ENCODE measurements around the gene MS4A5.

The MS4A5 gene, protein sequence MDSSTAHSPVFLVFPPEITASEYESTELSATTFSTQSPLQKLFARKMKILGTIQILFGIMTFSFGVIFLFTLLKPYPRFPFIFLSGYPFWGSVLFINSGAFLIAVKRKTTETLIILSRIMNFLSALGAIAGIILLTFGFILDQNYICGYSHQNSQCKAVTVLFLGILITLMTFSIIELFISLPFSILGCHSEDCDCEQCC

DNA sequence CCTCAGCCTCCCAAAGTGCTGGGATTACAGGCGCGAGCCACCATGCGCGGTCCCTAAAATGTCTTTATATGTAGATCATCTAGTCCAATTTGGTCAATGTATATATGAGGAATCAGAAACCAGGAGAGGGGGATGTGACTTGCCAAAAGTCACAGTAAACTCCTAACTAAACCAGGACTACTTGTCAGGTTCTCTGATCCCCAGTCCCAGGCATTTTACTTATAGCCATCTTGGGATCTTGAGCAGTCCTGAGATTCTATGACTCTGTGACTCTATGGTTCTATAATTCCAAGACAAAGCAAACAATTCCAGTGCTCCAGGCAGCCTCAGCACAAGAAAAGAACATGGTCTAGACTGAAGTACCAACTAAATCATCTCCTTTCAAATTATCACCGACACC lies at the start of gene MS4A5:
MS4A5 (plus strand) TSS at position 301 of the 400 bp plus-strand sequence. CDS start 103 bp downstream, outside the sequence.
- TF ChIP-seq, protein P1, sequence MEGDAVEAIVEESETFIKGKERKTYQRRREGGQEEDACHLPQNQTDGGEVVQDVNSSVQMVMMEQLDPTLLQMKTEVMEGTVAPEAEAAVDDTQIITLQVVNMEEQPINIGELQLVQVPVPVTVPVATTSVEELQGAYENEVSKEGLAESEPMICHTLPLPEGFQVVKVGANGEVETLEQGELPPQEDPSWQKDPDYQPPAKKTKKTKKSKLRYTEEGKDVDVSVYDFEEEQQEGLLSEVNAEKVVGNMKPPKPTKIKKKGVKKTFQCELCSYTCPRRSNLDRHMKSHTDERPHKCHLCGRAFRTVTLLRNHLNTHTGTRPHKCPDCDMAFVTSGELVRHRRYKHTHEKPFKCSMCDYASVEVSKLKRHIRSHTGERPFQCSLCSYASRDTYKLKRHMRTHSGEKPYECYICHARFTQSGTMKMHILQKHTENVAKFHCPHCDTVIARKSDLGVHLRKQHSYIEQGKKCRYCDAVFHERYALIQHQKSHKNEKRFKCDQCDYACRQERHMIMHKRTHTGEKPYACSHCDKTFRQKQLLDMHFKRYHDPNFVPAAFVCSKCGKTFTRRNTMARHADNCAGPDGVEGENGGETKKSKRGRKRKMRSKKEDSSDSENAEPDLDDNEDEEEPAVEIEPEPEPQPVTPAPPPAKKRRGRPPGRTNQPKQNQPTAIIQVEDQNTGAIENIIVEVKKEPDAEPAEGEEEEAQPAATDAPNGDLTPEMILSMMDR (conservative IDR thresholded peaks at IDR 0.05; ENCODE audit: low read depth) = no peak
- ChIA-PET CTCF (no interaction called here), POLR2A (ENCODE audit: low non-redundant PET) (no interaction called here)
- no peak within 1 kb of the TSS for H3K27ac ChIP-seq
- no peak for DNase-seq (ENCODE audit: low spot score)

DNA sequence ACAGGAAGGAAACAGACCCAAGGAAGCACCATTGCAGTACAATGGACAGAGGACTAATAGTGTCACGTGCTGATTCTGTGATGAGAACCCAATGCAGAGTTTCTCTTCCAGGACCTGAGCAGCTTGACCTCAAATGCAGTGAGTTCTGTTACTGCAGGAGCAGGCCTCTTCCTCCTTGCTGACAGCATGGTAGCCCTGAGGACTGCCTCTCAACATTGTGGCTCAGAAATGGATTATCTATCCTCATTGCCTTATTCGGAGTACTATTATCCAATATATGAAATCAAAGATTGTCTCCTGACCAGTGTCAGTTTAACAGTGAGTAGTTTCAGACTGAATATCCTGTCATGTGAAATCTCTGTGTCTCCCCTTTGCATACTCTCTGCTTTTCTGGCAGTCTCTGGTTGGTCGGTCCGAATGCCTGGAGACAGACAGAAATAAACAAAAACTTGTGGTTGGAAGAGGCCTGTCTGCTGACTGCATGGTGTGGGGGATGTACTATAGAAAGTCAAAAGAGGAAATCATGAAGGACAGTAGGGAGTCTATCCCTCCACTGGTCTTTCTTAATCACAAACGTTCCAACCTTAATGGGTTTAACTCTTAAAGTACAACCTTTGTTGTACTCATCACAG lies 40.0 kb upstream of the MS4A5 start:
- ChIA-PET CTCF (no interaction called here), POLR2A (ENCODE audit: low non-redundant PET) (no interaction called here)
- DNase-seq (ENCODE audit: low spot score) = no peak
- no peak overlapping the region for H3K27ac ChIP-seq
- TF ChIP-seq, protein P1 (conservative IDR thresholded peaks at IDR 0.05; ENCODE audit: low read depth) = no peak

DNA sequence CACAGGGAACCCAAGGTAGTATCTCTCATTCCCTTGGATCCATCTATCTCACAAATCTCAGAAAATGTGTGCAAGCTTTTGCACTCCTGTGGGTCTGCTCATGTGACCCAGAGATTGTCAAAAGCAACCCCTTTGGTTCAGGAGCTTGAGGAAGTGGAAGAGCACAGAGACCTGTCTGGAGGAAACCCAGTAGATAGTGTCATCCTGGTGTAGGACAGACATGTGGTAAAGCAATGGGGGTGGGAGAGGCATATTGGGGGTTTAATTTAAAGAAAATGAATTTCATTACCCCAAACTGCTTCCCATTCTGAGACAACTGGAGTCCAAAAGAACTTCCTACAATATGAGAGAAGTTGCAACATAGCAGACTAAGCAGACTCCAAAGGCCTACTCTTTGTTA lies 39.0 kb upstream of the MS4A5 start:
- POLR2A ChIA-PET (ENCODE audit: low non-redundant PET) = no interaction called here
- no peak for DNase-seq (ENCODE audit: low spot score)
- no peak overlapping the region for H3K27ac ChIP-seq
- CTCF ChIA-PET = no interaction called here
- TF ChIP-seq, protein P1 (conservative IDR thresholded peaks at IDR 0.05; ENCODE audit: low read depth) = no peak

DNA sequence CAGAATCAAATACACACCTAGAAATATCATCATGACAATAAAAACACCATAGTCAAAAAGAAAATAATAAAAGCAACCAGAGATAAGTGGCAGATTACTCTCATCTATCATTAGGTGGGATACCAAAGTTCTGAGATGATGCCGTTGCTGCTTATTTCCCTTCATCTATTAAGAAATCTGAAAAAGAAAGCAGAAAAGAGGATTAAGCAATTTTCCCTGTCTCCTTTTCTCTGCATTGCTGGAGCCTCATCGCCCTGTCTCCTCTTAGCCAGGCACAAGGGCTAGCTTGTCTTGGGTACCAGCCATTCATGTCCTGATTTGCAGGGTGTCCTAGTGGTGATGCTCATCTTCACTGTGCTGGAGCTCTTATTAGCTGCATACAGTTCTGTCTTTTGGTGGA lies 37.0 kb upstream of the MS4A5 start:
- POLR2A ChIA-PET (ENCODE audit: low non-redundant PET) = no interaction called here
- CTCF ChIA-PET = no interaction called here

DNA sequence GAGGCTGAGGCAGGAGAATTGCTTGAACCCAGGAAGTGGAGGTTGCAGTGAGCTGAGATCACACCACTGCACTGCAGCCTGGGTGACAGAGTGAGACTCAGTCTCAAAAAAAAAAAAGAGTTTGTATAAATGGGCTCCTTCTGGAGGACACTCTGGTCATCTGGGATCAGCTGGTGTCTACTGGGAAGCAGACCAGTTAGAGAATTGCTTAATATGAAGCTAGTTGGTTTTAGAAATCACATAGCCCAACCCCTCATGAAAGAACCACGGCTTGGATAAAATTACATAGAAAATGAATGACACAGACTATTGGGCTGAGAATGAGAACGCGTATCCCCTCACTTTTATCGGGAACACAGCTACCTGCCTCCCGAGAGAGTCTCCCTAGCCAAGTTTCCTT lies 36.4 kb upstream of the MS4A5 start:
- no peak for DNase-seq (ENCODE audit: low spot score)
- ChIA-PET CTCF (no interaction called here), POLR2A (ENCODE audit: low non-redundant PET) (no interaction called here)
- no peak overlapping the region for H3K27ac ChIP-seq
- TF ChIP-seq, protein P1 (conservative IDR thresholded peaks at IDR 0.05; ENCODE audit: low read depth) = no peak

More for the DNA sequence above, 37.0 kb upstream of the MS4A5 start:
- H3K27ac ChIP-seq = no peak overlapping the region
- DNase-seq (ENCODE audit: low spot score) = no peak
- TF ChIP-seq, protein P1 (conservative IDR thresholded peaks at IDR 0.05; ENCODE audit: low read depth) = no peak

DNA sequence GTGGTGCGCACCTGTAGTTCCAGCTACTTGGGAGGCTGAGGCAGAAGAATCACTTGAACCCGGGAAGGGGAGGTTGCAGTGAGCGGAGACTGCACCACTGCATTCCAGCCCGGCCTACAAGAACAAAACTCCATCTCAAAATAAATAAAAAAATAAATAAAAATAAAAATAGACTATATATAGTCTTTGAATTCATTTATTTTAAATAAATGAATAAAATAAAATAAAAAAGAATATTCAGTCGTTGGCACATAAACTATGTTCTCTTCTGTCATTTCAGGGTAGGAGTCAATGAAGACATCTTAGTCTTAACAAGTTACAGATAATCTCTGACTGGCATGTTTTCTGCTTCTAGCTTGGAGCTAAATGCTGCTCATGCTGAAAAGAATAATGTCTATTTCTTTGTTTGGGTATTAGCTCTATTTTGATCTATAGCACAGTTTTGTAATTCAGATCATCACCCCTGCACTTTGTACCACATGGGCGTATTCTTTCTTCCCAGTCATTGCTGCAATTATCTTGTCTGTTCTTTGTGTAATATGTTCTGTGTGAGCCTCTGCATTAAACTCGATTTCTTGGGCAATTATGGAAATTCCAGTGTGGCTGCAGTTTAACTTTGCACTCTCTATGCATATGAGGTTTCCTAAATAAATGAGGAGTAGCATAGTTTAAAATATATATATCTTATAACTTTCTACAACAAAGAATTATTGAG lies 34.5 kb upstream of the MS4A5 start:
- no peak overlapping the region for H3K27ac ChIP-seq
- DNase-seq (ENCODE audit: low spot score) = no peak
- ChIA-PET POLR2A (ENCODE audit: low non-redundant PET) (no interaction called here), CTCF (interaction anchor here (0.6 to 0.7 kb wide), 2 partner anchors 25 to 102 kb away, joined by 3 to 10 read pairs; no protein-coding TSS in a partner anchor)
- TF ChIP-seq, protein P1 (conservative IDR thresholded peaks at IDR 0.05; ENCODE audit: low read depth) = no peak
